Activated naive CD4-positive, alpha-beta T cell treated with anti-CD3 and anti-CD28 coated beads, Interleukin-2, amount 10 ng/mL, durations not matched to agents 7 days and 5 days (primary cell): ENCODE data around the gene LTO1.
A peak's percentile ranks its signal among the peaks of the same experiment; 100 is the strongest.

Experiments
- CTCF ChIA-PET: fragments of 350-600 bp; sonication (Branson Sonifier 250); formaldehyde crosslinking; loops from one replicate; lab custom pipeline; 2021; ENCODE audit warnings: antibody characterized with exemption; lab: Charles Lee
- DNase-seq: peaks from one replicate; pipeline ENCODE4 v3.0.0-alpha.2; 2020
- H3K27ac Mint-ChIP-seq: one replicate; pipeline ENCODE4 v1.8.0; 2021; ENCODE audit warnings: mild to moderate bottlenecking, moderate library complexity, mixed read lengths
- H3K27me3 Mint-ChIP-seq: one replicate; pipeline ENCODE4 v1.8.0; 2021; ENCODE audit warnings: mild to moderate bottlenecking, mixed read lengths
- H3K36me3 Mint-ChIP-seq: one replicate; pipeline ENCODE4 v1.8.0; 2021; ENCODE audit warnings: mixed read lengths
- H3K4me1 Mint-ChIP-seq: one replicate; pipeline ENCODE4 v1.8.0; 2021; ENCODE audit warnings: mixed read lengths
- H3K4me3 Mint-ChIP-seq: one replicate; pipeline ENCODE4 v1.8.0; 2021; ENCODE audit warnings: mild to moderate bottlenecking, moderate library complexity, mixed read lengths
- H3K9me3 Mint-ChIP-seq: one replicate; pipeline ENCODE4 v1.8.0; 2021; ENCODE audit warnings: mixed read lengths

Gene LTO1

GRCh38 chr11:69674886-69675714, at the start of gene LTO1:
Gene LTO1, minus strand, starts transcription at chr11:69675353. Its CDS starts 114 bp downstream, at chr11:69675239.
- peaks cover 29% of the 10 kb centered on the region for H3K4me1 Mint-ChIP-seq
- H3K9me3 Mint-ChIP-seq, result no peaks in the 10 kb centered on the region

DNA sequence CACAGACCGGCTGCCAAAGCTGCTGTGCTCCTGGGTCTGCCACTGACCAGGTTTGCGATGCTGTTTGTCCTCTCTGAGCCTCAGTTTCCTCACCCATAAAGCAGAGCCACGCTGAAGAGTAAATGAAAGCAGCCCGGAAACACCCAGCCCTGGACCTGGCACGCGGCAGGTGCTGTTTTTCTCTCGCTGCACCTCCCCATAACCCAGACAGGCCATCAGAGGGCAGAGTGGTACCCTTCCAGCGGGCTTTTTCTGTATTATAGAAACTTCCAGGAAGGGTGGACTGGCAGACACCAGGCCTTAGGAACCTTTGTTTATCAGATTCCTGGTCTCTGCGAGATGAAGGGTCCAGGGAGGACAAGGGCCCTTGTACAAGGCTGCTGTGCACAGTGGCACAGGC, 46.6 kb upstream of the LTO1 start:
- no peak overlapping the region for H3K4me3 Mint-ChIP-seq
- H3K27ac Mint-ChIP-seq, result no peak overlapping the region
- CTCF ChIA-PET, result no interaction called here
- no peak for DNase-seq
- peaks cover 96% of the 10 kb centered on the region for H3K27me3 Mint-ChIP-seq
- no peaks in the 10 kb centered on the region for H3K36me3 Mint-ChIP-seq
- H3K4me1 Mint-ChIP-seq, result no peaks in the 10 kb centered on the region
- H3K9me3 Mint-ChIP-seq, result no peaks in the 10 kb centered on the region

More at GRCh38 chr11:69674886-69675714, at the start of gene LTO1:
- H3K4me3 Mint-ChIP-seq, result peak within 1 kb of the TSS; percentile 97
- CTCF ChIA-PET, result interaction anchor here (1.8 kb wide), 1 partner anchor 31 kb away, joined by 5 read pairs; no protein-coding TSS in a partner anchor
- H3K27me3 Mint-ChIP-seq, result peaks cover 19% of the 10 kb centered on the region
- DNase-seq, result peak; percentile 96
- peak within 1 kb of the TSS; percentile 92 for H3K27ac Mint-ChIP-seq
- peaks cover 15% of the 10 kb centered on the region for H3K36me3 Mint-ChIP-seq

DNA sequence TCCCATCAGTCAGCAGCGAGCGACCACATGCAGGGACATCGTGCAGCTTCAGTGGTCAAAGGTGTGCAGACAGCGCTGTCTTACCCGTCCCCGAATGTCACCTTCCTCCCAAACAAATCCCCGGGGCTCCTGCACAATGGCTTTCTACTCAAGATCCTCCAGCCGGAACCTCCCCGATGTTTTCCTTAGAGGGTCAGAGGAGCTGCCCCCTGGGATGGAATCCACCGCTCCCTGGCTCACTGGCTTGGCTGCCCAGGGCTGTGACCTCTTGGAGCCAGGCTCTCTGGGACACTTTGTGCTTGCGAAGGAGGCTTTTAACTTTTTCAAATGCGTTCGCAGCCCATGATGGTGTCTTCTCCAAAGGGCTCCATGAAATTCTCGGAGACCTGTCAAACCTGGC, 46.0 kb upstream of the LTO1 start:
- Mint-ChIP-seq H3K27me3 (peaks cover 91% of the 10 kb centered on the region), H3K27ac (no peak overlapping the region), H3K36me3 (no peaks in the 10 kb centered on the region), H3K9me3 (no peaks in the 10 kb centered on the region), H3K4me1 (no peaks in the 10 kb centered on the region), H3K4me3 (no peak overlapping the region)
- DNase-seq, result no peak
- CTCF ChIA-PET, result no interaction called here

DNA sequence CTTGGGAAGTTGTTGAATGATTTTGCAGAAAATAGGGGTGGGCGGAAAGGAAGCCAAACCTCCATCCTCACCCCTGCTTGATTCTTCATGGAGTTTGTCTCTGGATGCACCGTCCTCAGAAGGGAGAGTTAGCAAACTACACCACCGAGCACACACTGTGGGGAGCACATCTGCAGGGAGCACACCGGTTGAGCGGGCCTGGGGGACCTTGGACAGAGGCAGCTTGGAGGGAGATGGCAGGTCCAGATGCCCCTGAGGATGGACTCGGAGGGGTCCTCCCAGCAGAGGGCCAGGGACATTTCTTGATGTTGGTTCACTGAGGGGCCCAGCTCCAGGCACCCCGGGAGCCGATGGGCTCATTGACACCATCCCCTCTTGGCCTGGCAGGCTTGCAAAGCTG, 43.8 kb upstream of the LTO1 start:
- Mint-ChIP-seq H3K27ac (no peak overlapping the region), H3K27me3 (peaks cover 86% of the 10 kb centered on the region), H3K36me3 (no peaks in the 10 kb centered on the region)

DNA sequence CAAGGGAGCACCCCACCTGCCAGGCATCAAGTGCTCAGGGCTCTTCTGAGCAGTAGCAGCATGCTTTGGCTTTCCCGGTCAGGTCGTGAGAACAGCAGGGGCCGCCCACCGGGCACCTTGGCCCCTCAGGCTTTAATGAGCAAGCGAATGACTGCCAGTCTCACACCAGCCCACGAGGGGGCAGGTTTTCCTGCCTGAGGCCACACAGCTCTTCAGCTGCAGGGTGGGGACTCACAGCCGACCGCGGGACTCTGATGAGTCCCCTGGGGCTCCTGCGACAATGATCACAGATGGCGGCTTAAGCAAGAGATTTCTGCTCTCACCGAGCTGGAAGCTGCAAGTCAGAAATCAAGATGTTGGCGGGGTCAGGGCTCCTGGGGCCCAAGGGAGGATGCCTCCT, 43.0 kb upstream of the LTO1 start:
- CTCF ChIA-PET, result interaction anchor here (1.2 to 1.3 kb wide), 2 partner anchors 171 to 197 kb away, joined by 3 read pairs; no protein-coding TSS in a partner anchor
- no peak overlapping the region for H3K27ac Mint-ChIP-seq

More for the DNA sequence above, 43.8 kb upstream of the LTO1 start:
- no peak for DNase-seq
- H3K9me3 Mint-ChIP-seq, result no peaks in the 10 kb centered on the region
- CTCF ChIA-PET, result interaction anchor here (1.3 kb wide), 1 partner anchor 170 kb away, joined by 3 read pairs; no protein-coding TSS in a partner anchor
- no peak overlapping the region for H3K4me3 Mint-ChIP-seq
- no peaks in the 10 kb centered on the region for H3K4me1 Mint-ChIP-seq

GRCh38 chr11:69716891-69717747, 42.0 kb upstream of the LTO1 start:
- no peak for DNase-seq
- peaks cover under 1% of the 10 kb centered on the region for H3K36me3 Mint-ChIP-seq
- peaks cover 3% of the 10 kb centered on the region for H3K9me3 Mint-ChIP-seq
- H3K27me3 Mint-ChIP-seq, result peaks cover 78% of the 10 kb centered on the region
- no peak overlapping the region for H3K4me3 Mint-ChIP-seq
- no peak overlapping the region for H3K27ac Mint-ChIP-seq
- CTCF ChIA-PET, result interaction anchor here (1.2 kb wide), 1 partner anchor 198 kb away, joined by 3 read pairs; no protein-coding TSS in a partner anchor
- peaks cover 4% of the 10 kb centered on the region for H3K4me1 Mint-ChIP-seq

More for the DNA sequence above, 43.0 kb upstream of the LTO1 start:
- DNase-seq, result no peak
- no peaks in the 10 kb centered on the region for H3K36me3 Mint-ChIP-seq
- H3K4me3 Mint-ChIP-seq, result no peak overlapping the region
- no peaks in the 10 kb centered on the region for H3K9me3 Mint-ChIP-seq
- peaks cover 79% of the 10 kb centered on the region for H3K27me3 Mint-ChIP-seq
- H3K4me1 Mint-ChIP-seq, result no peaks in the 10 kb centered on the region

DNA sequence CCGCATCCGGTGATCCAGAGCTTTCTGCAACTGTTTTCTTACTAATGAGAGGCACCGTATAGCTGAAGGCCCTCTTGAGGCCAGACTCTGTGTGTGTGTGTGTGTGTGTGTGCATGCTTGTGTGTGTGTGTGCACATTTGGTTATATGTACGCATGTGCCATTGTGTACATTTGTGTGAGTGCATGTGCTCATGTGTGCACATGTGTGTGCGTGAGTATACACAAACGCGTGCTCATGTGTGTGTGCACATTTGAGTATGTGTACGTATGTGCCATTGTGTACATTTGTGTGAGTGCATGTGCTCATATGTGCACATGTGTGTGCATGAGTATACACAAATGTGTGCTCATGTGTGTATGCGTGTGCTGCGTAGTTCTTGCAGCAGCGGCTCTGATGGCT, 40.9 kb upstream of the LTO1 start:
- H3K4me3 Mint-ChIP-seq, result no peak overlapping the region
- H3K27ac Mint-ChIP-seq, result no peak overlapping the region
- peaks cover 7% of the 10 kb centered on the region for H3K9me3 Mint-ChIP-seq
- DNase-seq, result no peak
- H3K4me1 Mint-ChIP-seq, result peaks cover 11% of the 10 kb centered on the region
- peaks cover 2% of the 10 kb centered on the region for H3K36me3 Mint-ChIP-seq
- peaks cover 73% of the 10 kb centered on the region for H3K27me3 Mint-ChIP-seq
- CTCF ChIA-PET, result no interaction called here

GRCh38 chr11:69715446-69715845, 40.3 kb upstream of the LTO1 start:
- Mint-ChIP-seq H3K27me3 (peaks cover 70% of the 10 kb centered on the region), H3K9me3 (peaks cover 7% of the 10 kb centered on the region)

DNA sequence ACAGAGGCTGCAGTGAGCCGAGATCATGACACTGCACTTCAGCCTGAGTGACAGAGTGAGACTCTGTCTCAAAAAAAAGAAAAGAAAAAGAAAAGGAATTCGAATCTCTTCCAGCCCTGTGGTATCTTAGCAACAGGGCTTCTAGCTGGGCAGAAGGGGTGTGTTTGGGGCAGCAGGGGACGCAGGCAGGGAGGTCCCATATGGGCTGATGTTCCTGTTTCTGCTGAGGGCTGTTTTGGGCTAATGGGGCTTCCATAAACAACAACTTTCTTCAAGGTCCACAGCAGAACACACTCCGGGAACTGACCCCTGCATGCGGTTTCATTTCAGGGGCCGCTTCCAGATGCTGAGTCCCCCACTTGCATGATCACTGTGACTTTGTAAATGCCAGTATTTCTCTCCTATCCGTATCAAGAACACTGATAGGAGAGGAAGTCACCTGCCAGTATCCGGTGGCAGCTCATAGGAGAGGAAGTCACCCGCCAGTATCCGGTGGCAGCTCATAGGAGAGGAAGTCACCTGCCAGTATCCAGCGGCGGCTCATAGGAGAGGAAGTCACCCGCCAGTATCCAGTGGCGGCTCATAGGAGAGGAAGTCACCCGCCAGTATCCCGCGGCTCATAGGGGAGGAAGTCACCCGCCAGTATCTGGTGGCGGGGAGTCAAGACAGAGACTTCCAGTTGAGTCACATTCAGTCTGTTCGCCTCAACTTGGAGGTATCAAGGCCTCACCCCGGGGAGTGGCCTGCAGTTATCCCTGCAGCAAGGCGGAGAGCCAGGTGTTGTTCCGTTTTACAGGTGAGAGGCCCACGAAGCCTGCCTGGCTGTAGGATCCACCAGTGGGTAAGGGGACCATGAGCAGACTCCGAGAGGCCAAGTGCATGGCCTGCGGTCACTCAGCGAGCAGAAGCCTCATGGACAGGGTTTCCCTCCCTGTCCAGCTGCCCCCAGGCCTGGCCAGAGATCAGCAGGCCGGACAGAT, 37.0 kb upstream of the LTO1 start:
- H3K27me3 Mint-ChIP-seq, result peaks cover 59% of the 10 kb centered on the region
- peak; percentile 62 for DNase-seq
- H3K4me3 Mint-ChIP-seq, result no peak overlapping the region
- CTCF ChIA-PET, result no interaction called here
- peaks cover 7% of the 10 kb centered on the region for H3K9me3 Mint-ChIP-seq
- H3K27ac Mint-ChIP-seq, result no peak overlapping the region
- peaks cover 11% of the 10 kb centered on the region for H3K4me1 Mint-ChIP-seq
- peaks cover 2% of the 10 kb centered on the region for H3K36me3 Mint-ChIP-seq

More at GRCh38 chr11:69715446-69715845, 40.3 kb upstream of the LTO1 start:
- no peak for DNase-seq
- H3K4me1 Mint-ChIP-seq, result peaks cover 11% of the 10 kb centered on the region
- H3K36me3 Mint-ChIP-seq, result peaks cover 2% of the 10 kb centered on the region
- CTCF ChIA-PET, result no interaction called here
- no peak overlapping the region for H3K27ac Mint-ChIP-seq
- H3K4me3 Mint-ChIP-seq, result no peak overlapping the region

GRCh38 chr11:69708736-69709401, 33.7 kb upstream of the LTO1 start:
- H3K36me3 Mint-ChIP-seq, result peaks cover 2% of the 10 kb centered on the region
- H3K9me3 Mint-ChIP-seq, result peaks cover 7% of the 10 kb centered on the region
- H3K27ac Mint-ChIP-seq, result no peak overlapping the region
- H3K4me1 Mint-ChIP-seq, result peaks cover 19% of the 10 kb centered on the region
- peaks cover 73% of the 10 kb centered on the region for H3K27me3 Mint-ChIP-seq
- H3K4me3 Mint-ChIP-seq, result no peak overlapping the region
- CTCF ChIA-PET, result interaction anchor here (2.6 kb wide), 1 partner anchor 133 kb away, joined by 5 read pairs; no protein-coding TSS in a partner anchor
- no peak for DNase-seq

DNA sequence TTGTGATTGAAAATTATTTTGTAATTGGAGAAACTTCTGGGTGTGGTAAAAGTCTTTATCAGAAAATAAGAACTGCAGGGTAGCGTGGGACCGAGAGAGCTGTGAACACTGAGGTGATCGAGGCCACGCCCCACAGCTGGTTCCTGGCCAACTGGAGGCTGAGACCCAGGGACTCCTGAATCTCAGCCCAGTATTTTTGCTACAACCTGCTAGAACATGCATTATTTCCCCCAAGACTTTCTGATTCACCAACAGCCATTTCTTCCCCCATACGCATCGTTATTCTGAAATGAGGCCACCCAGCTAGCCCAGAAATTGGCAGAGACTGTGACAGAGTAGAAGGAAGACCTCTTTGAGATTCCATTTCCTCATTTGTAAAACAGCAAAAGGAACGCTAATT, 32.0 kb upstream of the LTO1 start:
- CTCF ChIA-PET, result interaction anchor here (0.6 to 2.6 kb wide), 2 partner anchors 94 to 135 kb away, joined by 3 to 5 read pairs; no protein-coding TSS in a partner anchor
- Mint-ChIP-seq H3K4me1 (peaks cover 20% of the 10 kb centered on the region), H3K27ac (no peak overlapping the region), H3K27me3 (peaks cover 81% of the 10 kb centered on the region), H3K4me3 (no peak overlapping the region), H3K36me3 (peaks cover 2% of the 10 kb centered on the region), H3K9me3 (peaks cover 5% of the 10 kb centered on the region)
- DNase-seq, result no peak

DNA sequence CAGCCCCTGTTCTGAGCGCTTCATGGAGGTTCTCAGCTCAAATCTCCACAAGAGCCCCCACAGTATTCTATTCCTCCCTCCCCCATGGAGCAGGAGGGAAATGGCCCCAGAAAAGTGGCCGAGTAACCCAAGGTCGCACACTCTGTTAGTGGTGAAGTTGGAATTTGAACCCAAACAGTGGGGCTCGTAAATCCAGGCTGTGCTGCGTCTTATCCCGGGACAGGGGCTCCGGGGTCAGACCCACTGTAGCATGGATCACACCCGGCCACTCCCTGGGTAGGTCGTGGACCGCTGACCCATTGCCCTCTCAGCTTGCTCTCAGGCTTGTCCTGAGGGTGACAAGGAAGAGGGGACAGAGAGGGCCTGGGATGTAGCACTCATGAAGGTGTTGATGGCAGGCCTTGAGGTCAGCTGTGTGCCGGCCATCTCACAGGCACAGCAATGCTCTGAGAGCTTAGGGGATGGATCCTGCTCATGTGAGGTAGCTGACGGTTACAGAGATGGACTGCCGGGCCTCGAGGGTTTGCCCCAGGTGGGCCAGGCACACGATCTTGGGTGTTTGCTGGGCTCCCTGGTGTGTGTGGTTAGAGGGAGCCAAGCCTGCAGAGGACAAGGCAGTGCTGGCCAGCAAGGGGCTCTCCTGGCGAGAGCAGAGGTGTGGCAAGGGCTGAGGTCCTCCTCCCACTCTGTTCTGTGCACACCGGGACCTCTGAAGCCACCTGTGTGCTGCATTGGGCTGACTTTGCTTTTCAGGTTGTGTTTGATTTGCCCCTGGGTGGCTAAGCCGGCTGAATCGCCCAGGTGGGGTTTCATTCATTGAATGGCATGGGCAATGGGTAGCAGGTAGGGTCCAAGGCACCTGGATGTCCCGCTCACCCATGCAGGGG, 31.0 kb upstream of the LTO1 start:
- Mint-ChIP-seq H3K4me3 (no peak overlapping the region), H3K27ac (no peak overlapping the region), H3K4me1 (peaks cover 12% of the 10 kb centered on the region), H3K36me3 (no peaks in the 10 kb centered on the region), H3K9me3 (no peaks in the 10 kb centered on the region), H3K27me3 (peaks cover 86% of the 10 kb centered on the region)
- no peak for DNase-seq
- CTCF ChIA-PET, result interaction anchor here (2.6 kb wide), 1 partner anchor 136 kb away, joined by 5 read pairs; no protein-coding TSS in a partner anchor
